Activated gamma-delta T cell treated with Interleukin-2 at 50 U/mL for 16 hours (primary cell): ENCODE data around the gene S100A10.
A peak's percentile ranks its signal among the peaks of the same experiment; 100 is the strongest.

ENCODE experiments used
- DNase-seq: peaks from one replicate; pipeline ENCODE4 v3.0.0-alpha.2; 2020

S100A10 gene

GRCh38 chr1:151985768-151986167 is 7.9 kb downstream of the S100A10 start:
- DNase-seq, result no peak

GRCh38 chr1:151985270-151985669 is 8.4 kb downstream of the S100A10 start:
- no peak for DNase-seq

GRCh38 chr1:151984313-151984956 is 9.2 kb downstream of the S100A10 start:
- DNase-seq, result peak; percentile 24

GRCh38 chr1:151982300-151983005 is 11.2 kb downstream of the S100A10 start:
- DNase-seq, result no peak

- DNase-seq, result no peak
These were observed 12.5 kb downstream of the S100A10 start for GRCh38 chr1:151981178-151981525.

- no peak for DNase-seq
These were observed 13.1 kb downstream of the S100A10 start for GRCh38 chr1:151980287-151981177.

GRCh38 chr1:151978922-151979321 is 14.7 kb downstream of the S100A10 start:
- DNase-seq, result no peak

- DNase-seq, result no peak
These were observed 15.9 kb downstream of the S100A10 start for GRCh38 chr1:151977662-151978230.

GRCh38 chr1:151976858-151977257 is 16.8 kb downstream of the S100A10 start:
- no peak for DNase-seq

GRCh38 chr1:151976015-151976343 is 17.7 kb downstream of the S100A10 start:
- DNase-seq, result no peak

- no peak for DNase-seq
These were observed 18.2 kb downstream of the S100A10 start for GRCh38 chr1:151975311-151976014.

- DNase-seq, result peak; percentile 22
These were observed 21.0 kb downstream of the S100A10 start for GRCh38 chr1:151972542-151973248.

- no peak for DNase-seq
These were observed 23.0 kb downstream of the S100A10 start for GRCh38 chr1:151970626-151971025.

- no peak for DNase-seq
These were observed 23.5 kb downstream of the S100A10 start for GRCh38 chr1:151970128-151970527.

- DNase-seq, result no peak
These were observed 24.8 kb downstream of the S100A10 start for GRCh38 chr1:151968791-151969399.

- peak; percentile 51 for DNase-seq
These were observed 25.6 kb downstream of the S100A10 start for GRCh38 chr1:151968058-151968457.

- DNase-seq, result no peak
These were observed 26.6 kb downstream of the S100A10 start for GRCh38 chr1:151967091-151967490.

- DNase-seq, result no peak
These were observed 27.6 kb downstream of the S100A10 start for GRCh38 chr1:151966061-151966460.

- DNase-seq, result no peak
These were observed 29.1 kb downstream of the S100A10 start for GRCh38 chr1:151964510-151964909.

- DNase-seq, result no peak
These were observed 30.4 kb downstream of the S100A10 start for GRCh38 chr1:151963288-151963687.

- no peak for DNase-seq
These were observed 31.8 kb downstream of the S100A10 start for GRCh38 chr1:151961833-151962232.
